KMS-11 (cell line): ENCODE results near the gene RUNDC3A.

ENCODE experiments used
- H2AFZ ChIP-seq: fragments of 200-600 bp; sonication (generic); 2 replicates; pipeline ENCODE4 v1.6.1; 2016; ENCODE audit warnings: antibody characterized with exemption, mixed run types, low read depth
- H3K27ac ChIP-seq: fragments of 200-600 bp; sonication (generic); 2 replicates; pipeline ENCODE4 v1.6.1; 2016; ENCODE audit warnings: mild to moderate bottlenecking, mixed run types
- H3K27me3 ChIP-seq: fragments of 200-600 bp; sonication (generic); 2 replicates; pipeline ENCODE4 v1.6.1; 2017; ENCODE audit warnings: mild to moderate bottlenecking, low read depth, mixed run types, moderate library complexity; ENCODE audit not compliant: insufficient read depth
- H3K36me3 ChIP-seq: fragments of 200-600 bp; sonication (generic); 2 replicates; pipeline ENCODE4 v1.6.1; 2017; ENCODE audit warnings: mild to moderate bottlenecking, mixed run types; ENCODE audit not compliant: insufficient read depth
- H3K4me1 ChIP-seq: fragments of 200-600 bp; sonication (generic); 2 replicates; pipeline ENCODE4 v1.6.1; 2016; ENCODE audit warnings: mild to moderate bottlenecking, low read depth, mixed run types; ENCODE audit not compliant: poor library complexity, severe bottlenecking
- H3K4me2 ChIP-seq: fragments of 200-600 bp; sonication (generic); 2 replicates; pipeline ENCODE4 v1.7.0; 2016; ENCODE audit warnings: mild to moderate bottlenecking, mixed run types
- H3K4me3 ChIP-seq: fragments of 200-600 bp; sonication (generic); IDR thresholded peaks from 2 replicates; pipeline ENCODE4 v1.6.1; 2017; ENCODE audit warnings: low read depth, low read length, mixed read lengths; ENCODE audit not compliant: insufficient read depth
- H3K79me2 ChIP-seq: fragments of 200-600 bp; sonication (generic); 2 replicates; pipeline ENCODE4 v1.6.1; 2016; ENCODE audit warnings: low read depth, mixed run types; ENCODE audit not compliant: insufficient read depth
- H3K9ac ChIP-seq: fragments of 200-600 bp; sonication (generic); 2 replicates; pipeline ENCODE4 v1.6.1; 2016; ENCODE audit warnings: mild to moderate bottlenecking, mixed run types
- H4K20me1 ChIP-seq: fragments of 200-600 bp; sonication (generic); 2 replicates; pipeline ENCODE4 v1.6.1; 2016; ENCODE audit warnings: mild to moderate bottlenecking, mixed run types; ENCODE audit not compliant: insufficient read depth
- TF ChIP-seq, protein P1 (sequence below): fragments of 200-600 bp; sonication (generic); conservative IDR thresholded peaks from 2 replicates; pipeline ENCODE4 v1.6.1; 2017; ENCODE audit warnings: low read depth, mild to moderate bottlenecking, antibody characterized with exemption, low read length, moderate library complexity, mixed read lengths

Gene RUNDC3A

DNA sequence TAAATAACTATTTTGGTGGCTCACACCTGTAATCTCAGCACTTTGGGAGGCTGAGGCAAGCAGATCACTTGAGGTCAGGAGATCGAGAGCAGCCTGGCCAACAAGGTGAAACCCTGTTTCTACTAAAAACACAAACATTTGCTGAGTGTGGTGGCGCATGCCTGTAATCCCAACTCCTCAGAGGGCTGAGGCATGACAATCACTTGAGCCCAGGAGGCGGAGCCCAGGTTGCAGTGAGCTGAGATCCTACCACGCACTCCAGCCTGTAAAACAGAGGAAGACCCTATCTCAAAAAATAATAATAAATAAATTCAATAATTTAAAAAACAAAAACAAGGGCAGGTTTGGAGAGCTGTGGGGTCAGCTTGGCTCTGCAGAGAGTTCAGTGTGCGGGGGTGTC is 34.8 kb upstream of the RUNDC3A start:
- TF ChIP-seq, protein P1, sequence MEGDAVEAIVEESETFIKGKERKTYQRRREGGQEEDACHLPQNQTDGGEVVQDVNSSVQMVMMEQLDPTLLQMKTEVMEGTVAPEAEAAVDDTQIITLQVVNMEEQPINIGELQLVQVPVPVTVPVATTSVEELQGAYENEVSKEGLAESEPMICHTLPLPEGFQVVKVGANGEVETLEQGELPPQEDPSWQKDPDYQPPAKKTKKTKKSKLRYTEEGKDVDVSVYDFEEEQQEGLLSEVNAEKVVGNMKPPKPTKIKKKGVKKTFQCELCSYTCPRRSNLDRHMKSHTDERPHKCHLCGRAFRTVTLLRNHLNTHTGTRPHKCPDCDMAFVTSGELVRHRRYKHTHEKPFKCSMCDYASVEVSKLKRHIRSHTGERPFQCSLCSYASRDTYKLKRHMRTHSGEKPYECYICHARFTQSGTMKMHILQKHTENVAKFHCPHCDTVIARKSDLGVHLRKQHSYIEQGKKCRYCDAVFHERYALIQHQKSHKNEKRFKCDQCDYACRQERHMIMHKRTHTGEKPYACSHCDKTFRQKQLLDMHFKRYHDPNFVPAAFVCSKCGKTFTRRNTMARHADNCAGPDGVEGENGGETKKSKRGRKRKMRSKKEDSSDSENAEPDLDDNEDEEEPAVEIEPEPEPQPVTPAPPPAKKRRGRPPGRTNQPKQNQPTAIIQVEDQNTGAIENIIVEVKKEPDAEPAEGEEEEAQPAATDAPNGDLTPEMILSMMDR = no peak
- no peaks in the 10 kb centered on the region for H3K4me1 ChIP-seq
- peaks cover 42% of the 10 kb centered on the region for H3K27me3 ChIP-seq
- no peak overlapping the region for H3K4me2 ChIP-seq
- H3K79me2 ChIP-seq = no peaks in the 10 kb centered on the region
- no peak overlapping the region for H2AFZ ChIP-seq
- no peaks in the 10 kb centered on the region for H3K36me3 ChIP-seq
- no peak overlapping the region for H3K9ac ChIP-seq
- no peaks in the 10 kb centered on the region for H4K20me1 ChIP-seq
- no peak overlapping the region for H3K4me3 ChIP-seq
- no peak overlapping the region for H3K27ac ChIP-seq

DNA sequence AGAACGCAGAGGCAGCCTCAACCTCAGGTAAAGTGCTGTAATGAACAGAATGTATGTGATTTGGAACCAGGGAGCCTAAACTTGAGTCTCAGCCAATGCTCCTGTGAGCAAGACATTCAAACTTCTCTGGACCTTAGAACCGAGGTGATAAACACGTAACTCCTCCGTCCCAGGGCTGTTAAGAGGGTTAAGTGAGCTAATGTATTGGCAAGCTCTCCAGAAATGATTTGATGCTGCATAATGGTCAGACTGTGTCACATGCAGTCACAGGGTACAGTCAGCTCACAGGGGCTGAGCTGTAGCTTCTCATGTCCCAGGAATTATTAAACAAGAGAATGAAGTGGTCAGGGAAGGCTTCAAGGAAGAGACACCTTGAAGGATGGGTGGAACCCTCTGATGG is 30.4 kb upstream of the RUNDC3A start:
- Histone ChIP-seq H3K27me3 (peaks cover 22% of the 10 kb centered on the region; the same call in 1 of the 2 replicates), H3K27ac (no peak overlapping the region), H4K20me1 (no peaks in the 10 kb centered on the region), H3K36me3 (no peaks in the 10 kb centered on the region), H3K4me3 (no peak overlapping the region), H3K9ac (no peak overlapping the region), H3K4me1 (peaks cover 8% of the 10 kb centered on the region), H3K79me2 (no peaks in the 10 kb centered on the region), H3K4me2 (no peak overlapping the region), H2AFZ (no peak overlapping the region)
- TF ChIP-seq, protein P1 = no peak

DNA sequence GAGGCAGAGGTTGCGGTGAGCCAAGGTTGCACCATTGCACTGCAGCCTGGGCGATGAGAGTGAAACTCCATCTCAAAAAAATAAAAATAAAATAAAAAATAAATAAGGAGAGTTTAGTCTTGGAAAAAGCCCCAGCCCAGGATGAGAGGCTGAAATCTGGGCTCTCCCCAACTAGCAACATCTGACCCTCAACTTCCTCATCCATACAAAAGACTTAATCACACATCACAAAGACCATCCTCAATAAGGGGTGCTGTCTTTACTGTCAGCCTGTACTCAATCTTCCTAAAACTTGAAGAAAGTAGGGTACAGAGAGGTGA is 29.1 kb upstream of the RUNDC3A start:
- Histone ChIP-seq H2AFZ (peak overlapping the region; percentile 20; the same call in 1 of the 2 replicates), H3K27ac (no peak overlapping the region), H3K27me3 (peaks cover 17% of the 10 kb centered on the region; the same call in 1 of the 2 replicates), H3K36me3 (no peaks in the 10 kb centered on the region), H3K79me2 (no peaks in the 10 kb centered on the region), H4K20me1 (no peaks in the 10 kb centered on the region), H3K4me2 (peak overlapping the region; percentile 34; the same call in 1 of the 2 replicates), H3K4me3 (no peak overlapping the region), H3K9ac (no peak overlapping the region), H3K4me1 (peaks cover 8% of the 10 kb centered on the region)
- TF ChIP-seq, protein P1 = no peak

DNA sequence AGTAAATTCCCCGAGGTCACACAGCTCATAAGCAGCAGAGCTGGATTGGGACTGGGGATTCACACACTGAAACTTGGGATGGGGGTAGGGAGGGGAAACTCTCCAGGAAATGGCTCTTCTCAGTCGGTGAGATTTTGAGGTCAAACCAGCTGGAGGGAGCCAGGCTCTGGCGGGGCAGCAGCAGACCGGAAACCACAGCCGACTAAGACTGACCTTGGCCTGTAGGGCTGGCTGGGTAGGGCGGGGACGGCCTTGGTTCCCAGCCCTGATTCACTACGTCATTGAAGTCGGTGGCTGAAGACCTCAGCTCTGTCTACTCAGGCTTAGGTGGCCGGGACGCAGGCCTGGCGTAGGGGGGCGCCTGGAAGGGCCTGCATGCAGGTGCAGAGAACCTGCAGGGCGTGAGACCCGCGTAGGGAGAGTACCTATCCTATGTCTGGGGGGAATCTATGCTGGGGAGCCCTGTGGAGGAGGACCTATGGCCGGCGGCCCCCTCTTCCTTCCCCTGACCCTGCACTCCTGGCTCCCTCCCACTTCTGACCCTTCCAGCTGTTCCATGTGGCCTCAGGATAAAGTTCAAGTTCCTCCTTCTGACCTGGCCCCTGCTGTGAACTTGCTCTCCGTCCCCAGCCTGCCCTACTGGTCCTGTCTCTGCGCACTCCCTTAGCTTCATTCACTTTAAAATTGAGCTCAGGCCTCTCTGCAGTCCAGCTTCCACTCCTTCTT is 28.6 kb upstream of the RUNDC3A start:
- peak overlapping the region; percentile 20; the same call in 1 of the 2 replicates for H2AFZ ChIP-seq
- no peak overlapping the region for H3K27ac ChIP-seq
- H3K4me3 ChIP-seq = no peak overlapping the region
- H3K4me1 ChIP-seq = peaks cover 8% of the 10 kb centered on the region
- H3K79me2 ChIP-seq = no peaks in the 10 kb centered on the region
- no peak overlapping the region for H3K9ac ChIP-seq
- TF ChIP-seq, protein P1 = no peak
- H3K27me3 ChIP-seq = peaks cover 16% of the 10 kb centered on the region; the same call in 1 of the 2 replicates
- H3K4me2 ChIP-seq = peak overlapping the region; percentile 34; the same call in 1 of the 2 replicates
- no peaks in the 10 kb centered on the region for H3K36me3 ChIP-seq
- no peaks in the 10 kb centered on the region for H4K20me1 ChIP-seq
